Activated CD8-positive, alpha-beta memory T cell treated with anti-CD3 and anti-CD28 coated beads, Interleukin-2, amount 50 U/mL, for 1 hour (primary cell): Measurements from ENCODE around the gene STAG1.
"Not testable (repeated sequence)": the region's sequence is repeated elsewhere in the genome, so short reads cannot be mapped to it uniquely, and the experiment has no call there.

ENCODE experiments used
- DNase-seq: peaks from one replicate; pipeline ENCODE4 v3.0.0-alpha.2; 2020; ENCODE audit errors: extremely low read depth

STAG1 gene

DNA sequence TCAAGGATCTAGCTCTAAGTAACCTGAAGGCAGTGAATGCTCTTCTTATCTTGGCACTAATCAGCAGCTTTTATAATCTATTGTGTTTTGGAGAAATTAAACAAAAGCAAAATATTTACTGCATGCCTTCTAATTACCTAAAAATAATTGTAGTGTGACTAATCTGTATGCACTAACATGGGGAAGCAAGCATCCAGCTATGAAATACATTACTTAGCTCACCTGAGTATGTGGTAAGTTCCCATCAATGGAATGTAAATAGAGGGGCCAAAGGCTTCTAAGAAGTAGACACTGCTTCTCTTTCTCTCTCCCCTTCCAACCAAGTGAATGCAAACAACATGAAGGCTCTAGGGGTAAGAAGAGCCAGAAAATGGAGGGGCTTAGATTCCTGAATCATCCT, 165.6 kb downstream of the STAG1 start:
- no peak for DNase-seq

- no peak for DNase-seq
These were observed 167.4 kb downstream of the STAG1 start for GRCh38 chr3:136584728-136585127.

- DNase-seq, result no peak
These were observed 168.4 kb downstream of the STAG1 start for GRCh38 chr3:136583823-136584222.

DNA sequence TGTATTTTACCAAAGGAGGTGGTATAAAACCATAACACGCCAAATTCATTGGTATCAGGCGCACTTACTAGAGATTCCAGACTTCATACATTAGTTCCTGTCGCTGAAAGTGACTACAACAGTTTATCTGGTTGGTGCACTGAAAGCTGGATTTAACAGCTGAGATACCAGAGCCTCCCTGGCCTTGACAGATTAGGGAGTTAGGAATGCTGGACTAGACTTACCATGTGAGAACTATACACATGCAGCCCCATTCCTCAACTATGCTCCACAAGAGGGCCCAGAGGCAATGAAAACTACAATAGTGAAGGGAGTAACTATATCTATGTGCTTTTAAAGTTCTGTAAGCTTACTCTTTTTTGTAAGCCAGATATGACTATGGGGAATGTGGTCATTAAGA, 174.4 kb downstream of the STAG1 start:
- no peak for DNase-seq

DNA sequence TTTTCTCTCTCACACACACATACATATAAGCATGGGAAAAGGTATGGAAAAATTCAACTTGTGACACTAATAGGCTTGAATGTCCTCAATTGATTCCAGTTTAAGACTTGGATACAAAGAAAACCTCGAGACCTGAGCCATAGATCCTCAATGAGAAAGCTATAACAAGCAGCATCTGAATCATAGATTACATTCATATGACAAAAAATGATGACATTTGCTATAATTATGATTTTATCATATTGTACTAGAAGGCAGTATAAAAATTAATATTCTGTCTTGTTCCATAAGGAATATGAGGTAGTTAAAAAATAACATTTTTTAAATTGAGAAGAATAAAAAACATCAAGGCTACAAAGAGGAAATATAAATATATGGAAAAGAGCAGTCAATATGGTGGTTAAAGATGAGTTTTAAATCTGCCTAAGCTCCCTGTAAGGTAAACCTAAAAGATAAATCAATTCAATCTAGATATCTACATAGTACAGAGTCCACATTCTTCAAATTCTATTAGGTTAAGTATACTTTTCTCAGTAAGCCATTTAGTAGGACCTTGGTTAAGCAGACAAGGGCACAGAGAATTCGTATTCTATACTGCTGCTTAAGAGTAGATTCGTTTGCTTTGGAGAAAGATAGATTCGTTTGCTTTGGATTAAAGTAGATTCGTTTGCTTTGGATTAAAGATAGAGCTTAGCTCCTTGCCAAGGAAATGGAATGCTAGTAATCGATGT, 175.7 kb downstream of the STAG1 start:
- no peak for DNase-seq

GRCh38 chr3:136567599-136568188, 184.5 kb downstream of the STAG1 start:
- DNase-seq, result no peak

DNA sequence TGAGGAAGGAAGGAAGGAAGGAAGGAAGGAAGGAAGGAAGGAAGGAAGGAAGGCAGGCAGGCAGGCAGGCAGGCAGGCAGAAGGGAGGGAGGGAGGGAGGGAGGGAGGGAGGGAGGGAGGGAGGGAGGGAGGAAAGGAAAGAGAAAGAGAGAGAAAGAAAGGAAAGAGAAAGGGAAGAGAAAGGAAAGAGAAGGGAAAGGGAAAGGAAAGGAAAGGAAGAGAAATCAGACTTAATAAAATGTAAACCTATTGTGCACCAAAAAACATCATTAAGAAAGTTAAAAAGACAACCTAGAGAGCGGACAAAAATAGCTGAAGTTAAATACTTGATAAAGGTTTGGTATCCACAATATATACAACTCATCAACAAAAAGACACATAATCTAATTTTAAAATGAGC, 187.2 kb downstream of the STAG1 start:
- DNase-seq, result not testable (repeated sequence)

- no peak for DNase-seq
These were observed 190.2 kb downstream of the STAG1 start for GRCh38 chr3:136562026-136562425.

DNA sequence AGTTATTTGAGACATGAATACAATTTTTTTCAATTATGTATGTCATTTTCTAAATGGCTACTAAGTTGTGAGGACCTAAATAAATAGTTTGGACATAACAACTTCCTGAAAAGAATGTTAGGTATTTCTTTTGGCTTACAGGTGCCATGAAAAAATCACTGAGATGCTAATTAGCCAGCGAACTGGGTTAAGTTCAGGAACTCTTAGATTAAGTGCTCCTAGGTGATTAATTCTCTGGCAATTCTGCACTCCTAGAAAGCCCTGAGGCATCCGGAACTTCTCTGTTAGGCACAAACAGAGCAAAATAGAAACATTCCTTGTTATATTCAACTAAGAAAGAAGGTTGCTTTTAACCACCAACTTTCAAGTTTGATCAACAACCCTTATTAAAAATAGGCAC, 192.3 kb downstream of the STAG1 start:
- no peak for DNase-seq

- not testable (repeated sequence) for DNase-seq
These were observed 202.7 kb downstream of the STAG1 start for GRCh38 chr3:136549461-136549860.

GRCh38 chr3:136547293-136547692, 204.9 kb downstream of the STAG1 start:
- no peak for DNase-seq

- no peak for DNase-seq
These were observed 205.5 kb downstream of the STAG1 start for GRCh38 chr3:136546720-136547119.

- DNase-seq, result no peak
These were observed 206.4 kb downstream of the STAG1 start for GRCh38 chr3:136545664-136546268.

DNA sequence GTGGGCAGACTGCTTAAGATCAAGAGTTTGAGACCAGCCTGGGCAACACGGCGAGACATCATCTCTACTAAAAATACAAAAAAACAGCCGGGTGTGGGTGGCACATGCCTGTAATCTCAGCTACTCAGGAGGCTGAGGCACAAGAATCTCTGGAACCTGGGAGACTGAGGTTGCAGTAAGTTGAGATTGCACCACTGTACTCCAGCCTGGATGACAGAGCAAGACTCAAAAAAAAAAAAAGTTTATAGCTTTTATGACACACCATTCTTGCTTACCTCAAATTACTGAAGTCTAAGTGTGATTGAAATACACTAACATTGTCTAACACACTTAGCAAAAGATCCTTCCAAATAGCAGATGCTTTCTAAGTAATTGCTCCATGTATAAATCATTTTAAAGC, 207.6 kb downstream of the STAG1 start:
- no peak for DNase-seq

GRCh38 chr3:136543385-136543784, 208.8 kb downstream of the STAG1 start:
- DNase-seq, result no peak

DNA sequence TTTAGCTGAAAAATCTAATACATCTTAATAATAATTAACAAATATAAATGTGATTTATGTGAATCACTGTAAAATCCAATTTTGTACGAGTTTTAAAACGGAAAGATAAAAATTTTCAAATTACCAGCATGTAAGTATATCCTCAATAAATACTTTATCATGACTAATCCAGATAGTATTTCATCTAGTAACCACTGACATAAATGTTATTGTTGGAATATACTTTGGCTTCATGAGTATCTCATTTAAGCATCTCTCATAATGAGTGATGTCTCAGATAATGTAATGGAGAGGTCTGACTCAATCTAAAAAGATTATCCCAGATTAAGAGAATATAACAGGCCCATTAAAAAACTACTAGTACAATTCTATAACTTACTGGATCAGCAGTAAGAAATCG, 216.3 kb downstream of the STAG1 start:
- DNase-seq, result no peak

- no peak for DNase-seq
These were observed 219.4 kb downstream of the STAG1 start for GRCh38 chr3:136532766-136533165.

- DNase-seq, result no peak
These were observed 234.1 kb downstream of the STAG1 start for GRCh38 chr3:136518102-136518501.

GRCh38 chr3:136516656-136517055, 235.5 kb downstream of the STAG1 start:
- DNase-seq, result no peak

- DNase-seq, result no peak
These were observed 236.1 kb downstream of the STAG1 start for GRCh38 chr3:136516095-136516494.

DNA sequence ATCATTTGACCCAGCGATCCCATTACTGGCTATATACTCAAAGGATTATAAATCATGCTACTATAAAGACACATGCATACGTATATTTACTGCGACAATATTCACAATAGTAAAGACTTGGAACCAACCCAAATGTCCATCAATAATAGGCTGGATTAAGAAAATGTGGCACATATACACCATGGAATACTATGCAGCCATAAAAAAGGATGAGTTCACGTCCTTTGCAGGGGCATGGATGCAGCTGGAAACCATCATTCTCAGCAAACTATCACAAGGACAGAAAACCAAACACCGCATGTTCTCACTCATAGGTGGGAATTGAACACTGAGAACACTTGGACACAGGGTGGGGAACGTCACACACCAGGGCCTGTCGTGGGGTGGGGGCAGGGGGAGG, 237.6 kb downstream of the STAG1 start:
- not testable (repeated sequence) for DNase-seq

GRCh38 chr3:136513367-136513766, 238.8 kb downstream of the STAG1 start:
- DNase-seq, result no peak

GRCh38 chr3:136512381-136512780, 239.8 kb downstream of the STAG1 start:
- no peak for DNase-seq
